ENCODE data around the gene SELPLG. TPM values are rescaled to one million over a fixed set of nuclear protein-coding genes. Genes with fewer than 3 reads are reported as not detected.

SELPLG gene
- total and polyA plus RNA-seq, 4 experiments from 2014 or later = 175 to 781 (median 330) TPM

DNA sequence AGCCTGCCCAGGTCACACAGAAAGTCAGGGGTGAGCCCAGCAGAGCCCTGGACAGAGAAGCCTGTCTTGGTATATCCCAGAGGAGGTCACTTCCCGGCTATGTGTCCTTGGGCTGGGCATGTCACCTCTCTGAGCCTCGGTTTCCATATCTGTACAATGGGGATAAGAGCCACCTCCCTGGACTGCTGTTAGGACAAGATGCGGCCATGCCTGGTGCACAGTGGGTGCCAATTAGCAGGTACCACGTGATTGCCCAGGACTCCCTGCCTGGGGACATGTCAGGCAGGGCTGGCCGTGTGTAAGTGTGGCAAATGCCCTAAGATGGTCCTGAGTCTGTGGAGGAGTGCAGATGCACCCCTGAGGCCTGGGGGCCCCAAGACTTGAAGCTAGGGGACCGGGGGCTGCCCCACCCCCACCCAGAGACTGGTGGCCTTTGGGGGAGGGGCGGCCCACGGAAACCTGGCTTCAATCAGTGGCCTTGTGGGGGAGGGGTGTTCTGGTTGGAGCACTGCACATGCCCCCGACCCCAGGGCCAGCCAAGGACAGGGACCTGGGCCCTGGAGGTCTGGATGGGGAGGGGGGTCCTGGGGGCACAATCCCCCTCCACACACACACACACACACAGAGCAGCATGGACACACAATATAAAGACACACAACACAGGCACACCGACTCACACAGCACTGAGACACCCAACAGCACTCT lies 36.7 kb downstream of the SELPLG start:
- DNase-seq = no peak

DNA sequence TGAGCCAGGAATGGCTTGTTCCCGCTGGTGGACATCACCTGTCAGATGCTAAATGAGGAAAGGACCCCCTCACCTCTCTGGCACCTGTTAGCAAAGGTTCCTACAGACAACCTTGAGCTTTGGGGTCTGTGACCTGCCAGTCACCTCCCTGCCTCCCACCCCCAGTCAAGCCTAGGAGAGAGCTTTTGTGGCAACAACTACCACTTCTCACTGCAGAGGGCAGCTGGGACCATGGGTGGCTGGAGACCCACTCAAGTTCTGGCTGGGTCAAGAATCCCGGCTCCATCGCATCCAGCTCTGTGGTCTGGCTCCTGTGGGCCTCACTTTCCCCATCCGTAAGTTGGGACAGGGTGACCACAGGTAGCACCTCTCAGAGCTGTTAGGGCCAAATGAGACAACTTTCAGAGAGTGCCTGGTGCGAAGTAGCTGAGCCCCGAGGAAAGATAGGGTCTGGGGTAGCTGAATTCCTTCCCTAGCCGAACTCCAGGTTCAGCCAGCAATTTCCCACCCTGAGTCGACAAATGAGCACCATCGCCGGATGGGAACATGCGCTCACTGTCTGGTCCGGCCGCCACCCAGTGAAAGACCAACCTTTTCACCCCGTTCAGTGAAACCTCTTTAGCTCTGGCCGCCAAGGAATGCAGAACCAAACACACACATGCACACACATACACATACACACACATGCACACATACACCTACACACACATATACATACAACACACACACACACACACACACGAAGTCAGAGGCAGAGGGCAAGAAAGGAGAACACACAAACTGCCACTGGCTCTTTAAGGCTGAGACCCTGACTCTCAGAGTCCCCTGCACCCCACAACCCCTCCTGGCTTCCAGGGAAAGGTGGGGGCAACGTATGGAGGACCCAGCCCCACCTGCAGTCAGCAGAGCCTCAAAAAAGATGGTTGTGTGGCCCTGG lies 37.7 kb downstream of the SELPLG start:
- H3K27me3 Mint-ChIP-seq = no peaks in the 10 kb centered on the region
- Histone ChIP-seq H3K4me3 (ENCODE audit: low read length in 2 of 2) (no peak overlapping the region), H3K9me3 (ENCODE audit: control insufficient read depth in 1 of 2, low read length in 2 of 2) (no peaks in the 10 kb centered on the region), H3K4me1 (ENCODE audit: insufficient read depth, low read length) (no peaks in the 10 kb centered on the region), H3K27me3 (ENCODE audit: insufficient read depth, low read length) (no peaks in the 10 kb centered on the region), H3K27ac (ENCODE audit: low read depth, low read length) (no peak overlapping the region), H3K36me3 (ENCODE audit: insufficient read depth, low read length) (no peaks in the 10 kb centered on the region)
- H3K4me1 Mint-ChIP-seq = no peaks in the 10 kb centered on the region
- H3K27ac Mint-ChIP-seq = no peak overlapping the region
- H3K9me3 Mint-ChIP-seq = no peaks in the 10 kb centered on the region
- intact Hi-C loops (cut with micrococcal nuclease) = no loop called here
- ChIA-PET POLR2A (ENCODE audit: partially characterized antibody) (no interaction called here), CTCF (ENCODE audit: partially characterized antibody) (interaction anchor here (1.5 kb wide), 1 partner anchor 22 kb away, joined by 4 read pairs; no protein-coding TSS in a partner anchor)
- H3K36me3 Mint-ChIP-seq = no peaks in the 10 kb centered on the region
- no peak overlapping the region for H3K4me3 Mint-ChIP-seq
- no peak for DNase-seq

More for the DNA sequence above, 36.7 kb downstream of the SELPLG start:
- no peaks in the 10 kb centered on the region for H3K36me3 ChIP-seq (ENCODE audit: insufficient read depth, low read length)
- no peaks in the 10 kb centered on the region for H3K4me1 ChIP-seq (ENCODE audit: insufficient read depth, low read length)
- H3K4me3 Mint-ChIP-seq = no peak overlapping the region
- intact Hi-C loops (cut with micrococcal nuclease) = no loop called here
- no peak overlapping the region for H3K4me3 ChIP-seq (ENCODE audit: low read length in 2 of 2)
- ChIA-PET CTCF (ENCODE audit: partially characterized antibody) (interaction anchor here (2.0 kb wide), 1 partner anchor 21 kb away, joined by 7 read pairs; no protein-coding TSS in a partner anchor), POLR2A (ENCODE audit: partially characterized antibody) (no interaction called here)
- H3K9me3 Mint-ChIP-seq = no peaks in the 10 kb centered on the region
- no peaks in the 10 kb centered on the region for H3K27me3 Mint-ChIP-seq
- peak overlapping the region in 1 of 7 donors; percentile 28 for H3K27ac Mint-ChIP-seq
- no peak overlapping the region for H3K27ac ChIP-seq (ENCODE audit: low read depth, low read length)
- no peaks in the 10 kb centered on the region for H3K27me3 ChIP-seq (ENCODE audit: insufficient read depth, low read length)
- no peaks in the 10 kb centered on the region for H3K36me3 Mint-ChIP-seq
- H3K9me3 ChIP-seq (ENCODE audit: control insufficient read depth in 1 of 2, low read length in 2 of 2) = no peaks in the 10 kb centered on the region
- H3K4me1 Mint-ChIP-seq = no peaks in the 10 kb centered on the region

DNA sequence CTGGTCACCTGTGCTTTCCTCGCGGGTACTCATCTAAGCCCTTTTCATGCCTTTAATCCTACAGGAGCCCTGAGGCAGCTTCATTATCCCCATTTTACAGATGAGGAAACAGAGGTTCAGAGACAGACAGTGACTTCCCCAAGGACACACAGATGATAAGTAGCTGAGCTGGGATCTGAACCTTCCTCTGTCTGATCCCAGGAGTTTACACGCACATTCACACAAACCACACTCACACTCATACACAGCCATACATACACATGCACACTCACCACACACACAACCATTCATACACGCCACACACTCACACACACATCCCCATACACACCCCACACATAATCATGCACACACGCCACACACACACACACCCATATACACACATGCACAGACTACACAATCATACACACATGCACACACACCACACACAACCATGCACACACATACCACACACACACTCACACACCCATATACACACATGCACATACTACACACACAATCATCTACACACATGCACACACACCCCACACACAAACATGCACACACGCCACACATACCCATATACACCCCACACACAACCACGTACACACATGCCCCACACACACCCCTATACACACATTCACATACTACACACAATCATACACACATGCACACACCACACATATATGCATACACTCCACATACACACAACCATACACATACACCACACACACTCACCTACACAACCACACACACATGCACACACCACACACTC lies 38.6 kb downstream of the SELPLG start:
- Histone ChIP-seq H3K4me1 (ENCODE audit: insufficient read depth, low read length) (no peaks in the 10 kb centered on the region), H3K27me3 (ENCODE audit: insufficient read depth, low read length) (no peaks in the 10 kb centered on the region), H3K36me3 (ENCODE audit: insufficient read depth, low read length) (no peaks in the 10 kb centered on the region), H3K9me3 (ENCODE audit: control insufficient read depth in 1 of 2, low read length in 2 of 2) (no peaks in the 10 kb centered on the region), H3K27ac (ENCODE audit: low read depth, low read length) (no peak overlapping the region), H3K4me3 (ENCODE audit: low read length in 2 of 2) (no peak overlapping the region)
- no peak overlapping the region for H3K4me3 Mint-ChIP-seq
- ChIA-PET CTCF (ENCODE audit: partially characterized antibody) (interaction anchor here (1.5 kb wide), 1 partner anchor 23 kb away, joined by 4 read pairs; no protein-coding TSS in a partner anchor), POLR2A (ENCODE audit: partially characterized antibody) (no interaction called here)
- H3K27ac Mint-ChIP-seq = no peak overlapping the region
- intact Hi-C loops (cut with micrococcal nuclease) = no loop called here
- no peaks in the 10 kb centered on the region for H3K9me3 Mint-ChIP-seq
- no peaks in the 10 kb centered on the region for H3K36me3 Mint-ChIP-seq
- H3K4me1 Mint-ChIP-seq = no peaks in the 10 kb centered on the region
- no peak for DNase-seq
- no peaks in the 10 kb centered on the region for H3K27me3 Mint-ChIP-seq

DNA sequence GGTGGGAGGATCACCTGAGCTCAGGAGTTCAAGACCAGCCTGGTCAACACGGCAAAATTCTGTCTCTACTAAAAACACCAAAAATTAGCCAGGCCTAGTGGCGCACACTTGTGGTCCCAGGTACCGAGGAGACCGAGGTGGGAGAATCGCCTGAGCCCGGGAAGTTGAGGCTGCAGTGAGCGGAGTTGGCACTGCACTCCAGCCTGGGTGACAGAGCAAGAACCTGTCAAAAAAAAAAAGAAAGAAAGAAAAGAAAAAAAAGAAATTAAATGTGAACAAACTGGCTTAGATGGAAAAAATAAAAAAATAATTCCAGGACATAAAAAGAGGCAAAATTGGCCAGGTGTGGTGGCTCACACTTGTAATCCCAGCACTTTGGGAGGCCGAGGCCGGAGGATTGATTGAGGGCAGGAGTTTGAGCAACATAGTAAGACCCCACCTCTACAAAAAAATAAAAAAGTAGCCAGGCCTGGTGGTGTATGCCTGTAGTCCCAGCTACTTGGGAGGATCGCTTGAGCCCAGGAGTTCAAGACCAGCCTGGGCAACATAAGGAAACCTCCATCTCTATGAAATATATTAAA lies 39.3 kb downstream of the SELPLG start:
- Histone ChIP-seq H3K36me3 (ENCODE audit: insufficient read depth, low read length) (no peaks in the 10 kb centered on the region), H3K9me3 (ENCODE audit: control insufficient read depth in 1 of 2, low read length in 2 of 2) (no peaks in the 10 kb centered on the region), H3K27me3 (ENCODE audit: insufficient read depth, low read length) (no peaks in the 10 kb centered on the region), H3K4me1 (ENCODE audit: insufficient read depth, low read length) (no peaks in the 10 kb centered on the region), H3K4me3 (ENCODE audit: low read length in 2 of 2) (no peak overlapping the region), H3K27ac (ENCODE audit: low read depth, low read length) (no peak overlapping the region)
- Mint-ChIP-seq H3K27ac (no peak overlapping the region), H3K27me3 (no peaks in the 10 kb centered on the region), H3K9me3 (no peaks in the 10 kb centered on the region), H3K4me1 (no peaks in the 10 kb centered on the region), H3K4me3 (no peak overlapping the region), H3K36me3 (no peaks in the 10 kb centered on the region)
- intact Hi-C loops (cut with micrococcal nuclease) = no loop called here
- ChIA-PET CTCF (ENCODE audit: partially characterized antibody) (interaction anchor here (1.5 to 1.9 kb wide), 2 partner anchors 23 kb away, joined by 4 to 6 read pairs; no protein-coding TSS in a partner anchor), POLR2A (ENCODE audit: partially characterized antibody) (no interaction called here)
- DNase-seq = no peak

DNA sequence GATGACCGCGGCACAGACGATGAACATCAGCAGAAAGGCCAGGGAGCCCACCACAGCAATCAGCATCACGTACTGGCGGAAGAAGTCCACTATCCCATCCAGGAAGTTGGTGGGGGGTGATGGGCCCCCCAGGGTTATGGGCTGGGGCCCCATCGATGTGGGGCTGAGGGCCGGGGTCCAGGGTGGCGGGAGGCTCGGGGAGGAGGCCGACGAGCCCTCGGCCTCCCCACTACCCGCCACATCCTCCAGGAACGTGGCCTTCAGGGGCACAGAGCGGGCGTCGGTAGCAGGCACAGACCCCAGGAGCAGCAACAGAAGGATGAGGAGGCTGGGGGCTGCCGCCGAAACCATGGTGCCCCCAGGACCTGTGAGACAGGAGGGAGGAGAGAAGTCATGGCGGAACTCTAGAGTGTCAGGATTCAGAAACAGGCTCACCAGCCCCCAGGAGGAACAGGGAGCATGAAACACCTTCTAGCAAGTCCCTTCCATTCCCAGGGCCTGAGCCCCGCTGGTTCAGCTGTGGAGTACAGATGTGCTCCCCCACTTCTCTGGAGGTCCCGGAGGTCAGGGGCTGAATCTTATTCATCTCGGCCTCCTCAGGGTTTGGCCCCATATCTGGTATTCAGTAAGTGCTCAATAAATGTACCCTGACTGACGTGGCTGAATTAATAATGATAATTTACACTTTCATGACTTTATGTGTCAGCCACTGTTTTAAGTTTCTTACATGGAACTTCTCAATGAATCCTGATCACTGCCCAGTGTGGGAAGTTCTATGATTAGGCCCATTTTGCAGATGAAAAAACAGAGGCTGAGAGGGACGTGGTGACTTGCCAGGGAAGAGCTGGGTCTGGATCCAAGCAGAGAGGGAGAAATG lies 41.4 kb downstream of the SELPLG start:
- no peaks in the 10 kb centered on the region for H3K9me3 ChIP-seq (ENCODE audit: control insufficient read depth in 1 of 2, low read length in 2 of 2)
- no peak overlapping the region for H3K4me3 ChIP-seq (ENCODE audit: low read length in 2 of 2)
- POLR2A ChIA-PET (ENCODE audit: partially characterized antibody) = interaction anchor here (0.6 kb wide), 1 partner anchor 18 kb away, joined by 3 read pairs; no protein-coding TSS in a partner anchor
- no peaks in the 10 kb centered on the region for H3K9me3 Mint-ChIP-seq
- no peak overlapping the region for H3K27ac Mint-ChIP-seq
- H3K4me1 Mint-ChIP-seq = no peaks in the 10 kb centered on the region
- no peak for DNase-seq
- no peak overlapping the region for H3K27ac ChIP-seq (ENCODE audit: low read depth, low read length)
- H3K4me3 Mint-ChIP-seq = no peak overlapping the region
- H3K4me1 ChIP-seq (ENCODE audit: insufficient read depth, low read length) = no peaks in the 10 kb centered on the region
- CTCF ChIA-PET (ENCODE audit: partially characterized antibody) = interaction anchor here (1.9 kb wide), 1 partner anchor 26 kb away, joined by 6 read pairs; no protein-coding TSS in a partner anchor
- H3K36me3 ChIP-seq (ENCODE audit: insufficient read depth, low read length) = no peaks in the 10 kb centered on the region
- intact Hi-C loops (cut with micrococcal nuclease) = no loop called here
- H3K27me3 ChIP-seq (ENCODE audit: insufficient read depth, low read length) = no peaks in the 10 kb centered on the region
- no peaks in the 10 kb centered on the region for H3K27me3 Mint-ChIP-seq
- H3K36me3 Mint-ChIP-seq = no peaks in the 10 kb centered on the region

DNA sequence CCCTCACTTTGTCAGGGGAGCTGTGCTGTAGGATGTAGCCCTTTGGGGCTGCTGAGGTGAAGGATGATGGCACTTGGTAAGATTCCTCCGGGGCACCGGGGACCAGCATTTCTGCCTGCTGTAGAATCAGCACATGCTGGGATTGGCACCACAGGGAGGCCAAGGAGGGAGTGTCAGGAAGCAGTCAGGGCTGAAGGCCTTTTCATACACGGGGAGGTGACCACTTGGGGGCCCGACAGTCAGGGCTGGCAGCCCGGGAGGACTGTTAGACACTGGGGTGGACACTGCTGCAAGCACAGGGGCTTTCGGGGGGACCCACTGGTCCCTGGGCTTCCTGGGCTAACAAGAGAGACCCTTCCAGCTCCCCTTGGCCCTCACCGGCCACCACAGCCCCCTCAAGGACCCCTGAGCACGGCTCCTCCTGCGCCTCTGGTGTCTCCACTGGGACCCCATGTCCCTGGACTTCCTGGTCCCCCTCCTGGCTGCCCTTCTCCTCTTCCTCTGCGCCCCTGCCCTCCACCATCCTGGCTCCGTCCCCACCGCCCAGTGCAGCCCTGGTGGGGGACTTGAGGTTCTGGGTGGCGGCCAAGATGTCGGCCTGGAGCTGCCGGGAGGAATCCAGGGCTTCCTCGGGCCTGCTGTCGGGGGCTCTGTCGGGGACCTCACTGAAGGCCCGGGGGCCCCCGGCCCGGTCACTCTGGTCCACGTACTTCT lies 42.3 kb downstream of the SELPLG start:
- no peaks in the 10 kb centered on the region for H3K4me1 Mint-ChIP-seq
- no peak for DNase-seq
- intact Hi-C loops (cut with micrococcal nuclease) = no loop called here
- Histone ChIP-seq H3K4me1 (ENCODE audit: insufficient read depth, low read length) (no peaks in the 10 kb centered on the region), H3K4me3 (ENCODE audit: low read length in 2 of 2) (no peak overlapping the region), H3K27me3 (ENCODE audit: insufficient read depth, low read length) (no peaks in the 10 kb centered on the region), H3K27ac (ENCODE audit: low read depth, low read length) (no peak overlapping the region), H3K9me3 (ENCODE audit: control insufficient read depth in 1 of 2, low read length in 2 of 2) (no peaks in the 10 kb centered on the region), H3K36me3 (ENCODE audit: insufficient read depth, low read length) (no peaks in the 10 kb centered on the region)
- no peak overlapping the region for H3K27ac Mint-ChIP-seq
- no peaks in the 10 kb centered on the region for H3K9me3 Mint-ChIP-seq
- CTCF ChIA-PET (ENCODE audit: partially characterized antibody) = no interaction called here
- H3K36me3 Mint-ChIP-seq = no peaks in the 10 kb centered on the region
- H3K4me3 Mint-ChIP-seq = no peak overlapping the region
- no peaks in the 10 kb centered on the region for H3K27me3 Mint-ChIP-seq
- POLR2A ChIA-PET (ENCODE audit: partially characterized antibody) = interaction anchor here (0.6 kb wide), 1 partner anchor 17 kb away, joined by 3 read pairs; no protein-coding TSS in a partner anchor

All from CD4-positive, alpha-beta memory T cell (primary cell).